BLaER1 (cell line): ENCODE results near the gene KRTAP13-1.

Experiments
- H3K27ac ChIP-seq: shearing (Covaris generic); formaldehyde crosslinking; 2 replicates; pipeline ENCODE4 v1.8.1; 2022
- H3K27me3 ChIP-seq: shearing (Covaris generic); formaldehyde crosslinking; 2 replicates; pipeline ENCODE4 v1.8.1; 2022
- H3K36me3 ChIP-seq: shearing (Covaris generic); formaldehyde crosslinking; 2 replicates; pipeline ENCODE4 v1.8.1; 2022
- H3K4me1 ChIP-seq: shearing (Covaris generic); formaldehyde crosslinking; 2 replicates; pipeline ENCODE4 v1.8.1; 2022
- H3K4me2 ChIP-seq: shearing (Covaris generic); formaldehyde crosslinking; 2 replicates; pipeline ENCODE4 v1.8.1; 2022
- H3K4me3 ChIP-seq: shearing (Covaris generic); formaldehyde crosslinking; 2 replicates; pipeline ENCODE4 v1.8.1; 2022
- H3K9ac ChIP-seq: shearing (Covaris generic); formaldehyde crosslinking; 2 replicates; pipeline ENCODE4 v1.8.1; 2022
- H3K9me3 ChIP-seq: shearing (Covaris generic); formaldehyde crosslinking; 2 replicates; pipeline ENCODE4 v1.8.1; 2022
- H4K20me1 ChIP-seq: shearing (Covaris generic); formaldehyde crosslinking; 2 replicates; pipeline ENCODE4 v1.8.1; 2022
- Cebpa-rat ChIP-seq: shearing (Covaris generic); IDR thresholded peaks from 2 replicates; pipeline ENCODE4 v1.8.1; 2022

Gene KRTAP13-1

GRCh38 chr21:30408782-30409494 lies 13.1 kb downstream of the KRTAP13-1 start:
- H3K9ac ChIP-seq, result no peak overlapping the region
- no peak for TF ChIP-seq Cebpa-rat
- H3K27me3 ChIP-seq, result no peaks in the 10 kb centered on the region
- H3K4me1 ChIP-seq, result no peaks in the 10 kb centered on the region
- no peak overlapping the region for H3K27ac ChIP-seq
- no peak overlapping the region for H3K4me2 ChIP-seq
- H4K20me1 ChIP-seq, result no peaks in the 10 kb centered on the region
- H3K9me3 ChIP-seq, result peaks cover 9% of the 10 kb centered on the region
- H3K36me3 ChIP-seq, result no peaks in the 10 kb centered on the region
- H3K4me3 ChIP-seq, result no peak overlapping the region

GRCh38 chr21:30415993-30416392 lies 20.2 kb downstream of the KRTAP13-1 start:
- Histone ChIP-seq H3K4me1 (no peaks in the 10 kb centered on the region), H3K4me2 (no peak overlapping the region), H4K20me1 (no peaks in the 10 kb centered on the region), H3K9me3 (peaks cover 5% of the 10 kb centered on the region; the same call in 1 of the 2 replicates), H3K36me3 (no peaks in the 10 kb centered on the region), H3K9ac (no peak overlapping the region), H3K27ac (no peak overlapping the region), H3K27me3 (no peaks in the 10 kb centered on the region), H3K4me3 (no peak overlapping the region)
- TF ChIP-seq Cebpa-rat, result no peak

- H3K4me3 ChIP-seq, result no peak within 1 kb of the TSS
- H3K27ac ChIP-seq, result no peak within 1 kb of the TSS
- no peaks in the 10 kb centered on the region for H4K20me1 ChIP-seq
- H3K4me1 ChIP-seq, result no peaks in the 10 kb centered on the region
- H3K9me3 ChIP-seq, result no peaks in the 10 kb centered on the region
- no peaks in the 10 kb centered on the region for H3K27me3 ChIP-seq
- H3K4me2 ChIP-seq, result no peak within 1 kb of the TSS
- no peak within 1 kb of the TSS for H3K9ac ChIP-seq
- TF ChIP-seq Cebpa-rat, result no peak
- no peaks in the 10 kb centered on the region for H3K36me3 ChIP-seq
These were observed 30.0 kb downstream of the KRTAP13-1 start, which contains the start of gene KRTAP13-3 for GRCh38 chr21:30425826-30426225. KRTAP13-3 (minus strand) TSS chr21:30425926; CDS start chr21:30425912, 14 bp downstream.

- Histone ChIP-seq H3K9me3 (no peaks in the 10 kb centered on the region), H3K4me1 (no peaks in the 10 kb centered on the region), H3K27me3 (no peaks in the 10 kb centered on the region), H3K9ac (no peak overlapping the region), H3K4me2 (no peak overlapping the region), H3K36me3 (no peaks in the 10 kb centered on the region), H4K20me1 (no peaks in the 10 kb centered on the region), H3K27ac (no peak overlapping the region), H3K4me3 (no peak overlapping the region)
- TF ChIP-seq Cebpa-rat, result no peak
These were observed 30.9 kb downstream of the KRTAP13-1 start for GRCh38 chr21:30426731-30427130.

GRCh38 chr21:30430170-30430655 lies 34.4 kb downstream of the KRTAP13-1 start, which contains the start of gene KRTAP13-4:
KRTAP13-4 (plus strand) TSS chr21:30430220; CDS start chr21:30430276, 56 bp downstream.
- H3K9me3 ChIP-seq, result no peaks in the 10 kb centered on the region
- no peak within 1 kb of the TSS for H3K4me2 ChIP-seq
- TF ChIP-seq Cebpa-rat, result no peak
- H3K27me3 ChIP-seq, result no peaks in the 10 kb centered on the region
- no peak within 1 kb of the TSS for H3K4me3 ChIP-seq
- no peak within 1 kb of the TSS for H3K9ac ChIP-seq
- no peaks in the 10 kb centered on the region for H4K20me1 ChIP-seq
- H3K27ac ChIP-seq, result no peak within 1 kb of the TSS
- no peaks in the 10 kb centered on the region for H3K36me3 ChIP-seq
- H3K4me1 ChIP-seq, result no peaks in the 10 kb centered on the region

- H3K4me3 ChIP-seq, result no peak overlapping the region
- H3K9ac ChIP-seq, result no peak overlapping the region
- H3K27me3 ChIP-seq, result no peaks in the 10 kb centered on the region
- H3K4me2 ChIP-seq, result no peak overlapping the region
- H3K4me1 ChIP-seq, result no peaks in the 10 kb centered on the region
- no peaks in the 10 kb centered on the region for H3K36me3 ChIP-seq
- H4K20me1 ChIP-seq, result no peaks in the 10 kb centered on the region
- TF ChIP-seq Cebpa-rat, result no peak
- no peaks in the 10 kb centered on the region for H3K9me3 ChIP-seq
- no peak overlapping the region for H3K27ac ChIP-seq
These were observed 38.3 kb downstream of the KRTAP13-1 start for GRCh38 chr21:30434033-30434631.

- no peak for TF ChIP-seq Cebpa-rat
- Histone ChIP-seq H3K27me3 (no peaks in the 10 kb centered on the region), H3K4me1 (no peaks in the 10 kb centered on the region)
These were observed 41.3 kb downstream of the KRTAP13-1 start for GRCh38 chr21:30437010-30437565.

GRCh38 chr21:30439975-30440374 lies 44.1 kb downstream of the KRTAP13-1 start, which contains the start of gene KRTAP15-1:
KRTAP15-1 (plus strand) TSS chr21:30440275; CDS start chr21:30440328, 53 bp downstream.
- Histone ChIP-seq H3K9ac (no peak within 1 kb of the TSS), H3K9me3 (no peaks in the 10 kb centered on the region), H3K4me2 (no peak within 1 kb of the TSS), H3K36me3 (no peaks in the 10 kb centered on the region), H3K4me3 (no peak within 1 kb of the TSS), H3K4me1 (no peaks in the 10 kb centered on the region), H4K20me1 (no peaks in the 10 kb centered on the region), H3K27ac (no peak within 1 kb of the TSS), H3K27me3 (no peaks in the 10 kb centered on the region)
- no peak for TF ChIP-seq Cebpa-rat

More at GRCh38 chr21:30437010-30437565, 41.3 kb downstream of the KRTAP13-1 start:
- Histone ChIP-seq H3K9me3 (no peaks in the 10 kb centered on the region), H3K36me3 (no peaks in the 10 kb centered on the region), H3K4me2 (no peak overlapping the region), H4K20me1 (no peaks in the 10 kb centered on the region), H3K9ac (no peak overlapping the region), H3K4me3 (no peak overlapping the region), H3K27ac (no peak overlapping the region)

GRCh38 chr21:30443226-30443625 lies 47.4 kb downstream of the KRTAP13-1 start:
- H3K9me3 ChIP-seq, result no peaks in the 10 kb centered on the region
- H3K4me2 ChIP-seq, result no peak overlapping the region
- no peak overlapping the region for H3K27ac ChIP-seq
- H4K20me1 ChIP-seq, result no peaks in the 10 kb centered on the region
- H3K4me1 ChIP-seq, result peaks cover 8% of the 10 kb centered on the region
- TF ChIP-seq Cebpa-rat, result no peak
- no peaks in the 10 kb centered on the region for H3K36me3 ChIP-seq
- H3K9ac ChIP-seq, result no peak overlapping the region
- no peaks in the 10 kb centered on the region for H3K27me3 ChIP-seq
- no peak overlapping the region for H3K4me3 ChIP-seq

- Histone ChIP-seq H3K4me1 (peaks cover 8% of the 10 kb centered on the region), H3K4me2 (no peak overlapping the region), H3K9me3 (no peaks in the 10 kb centered on the region), H3K4me3 (no peak overlapping the region), H3K27ac (no peak overlapping the region), H3K27me3 (no peaks in the 10 kb centered on the region), H3K9ac (no peak overlapping the region), H3K36me3 (no peaks in the 10 kb centered on the region), H4K20me1 (no peaks in the 10 kb centered on the region)
- no peak for TF ChIP-seq Cebpa-rat
These were observed 48.4 kb downstream of the KRTAP13-1 start for GRCh38 chr21:30444204-30444603.
